ENCODE measurements around the gene CAPN2. TPM values are rescaled to one million over a fixed set of nuclear protein-coding genes. Genes with fewer than 3 reads are reported as not detected.
"Not testable (repeated sequence)": the region's sequence is repeated elsewhere in the genome, so short reads cannot be mapped to it uniquely, and the experiment has no call there.

Gene CAPN2
- total RNA-seq, 2 experiments from 2014 or later = not detected

- POLR2A ChIA-PET = no interaction called here
Measured at GRCh38 chr1:223802032-223802431, 89.7 kb downstream of the CAPN2 start.

GRCh38 chr1:223802602-223803001, 90.3 kb downstream of the CAPN2 start:
- peaks cover 64% of the 10 kb centered on the region for H3K36me3 ChIP-seq (ENCODE audit: insufficient read depth, low read length)
- H4K20me1 ChIP-seq (ENCODE audit: insufficient read depth, low read length) = no peaks in the 10 kb centered on the region
- ChIA-PET POLR2A (no interaction called here), CTCF (ENCODE audit: unreplicated experiment) (no interaction called here)
- no peak overlapping the region for H3K4me3 ChIP-seq (ENCODE audit: low read depth, low read length, poor library complexity, severe bottlenecking)
- TF ChIP-seq CTCF (conservative IDR thresholded peaks at IDR 0.05; ENCODE audit: low read length) (no peak), EZH2phosphoT487 (IDR thresholded peaks at IDR 0.05; ENCODE audit: borderline replicate concordance, low read depth, low read length) (no peak)
- H3K4me2 ChIP-seq (ENCODE audit: low read length) = no peak overlapping the region
- intact Hi-C loops (cut with micrococcal nuclease; ENCODE audit: unreplicated experiment) = no loop called here
- DNase-seq (ENCODE audit: low spot score) = no peak
- no peaks in the 10 kb centered on the region for H3K79me2 ChIP-seq (ENCODE audit: insufficient read depth, low read depth, low read length)
- no peaks in the 10 kb centered on the region for H3K9me2 ChIP-seq (ENCODE audit: insufficient read depth, low read length)
- H2AFZ ChIP-seq (ENCODE audit: low read length) = no peak overlapping the region
- H3K9me3 ChIP-seq (ENCODE audit: low read length) = no peaks in the 10 kb centered on the region
- no TSS peak for BruUV-seq (replicated peaks)
- no peak overlapping the region for H3K27ac ChIP-seq (ENCODE audit: low read depth, low read length, poor library complexity, severe bottlenecking)
- no peaks in the 10 kb centered on the region for H3K4me1 ChIP-seq (ENCODE audit: insufficient read depth, low read length, poor library complexity, severe bottlenecking)

More at GRCh38 chr1:223802032-223802431, 89.7 kb downstream of the CAPN2 start:
- H3K4me2 ChIP-seq (ENCODE audit: low read length) = no peak overlapping the region
- CTCF ChIA-PET (ENCODE audit: unreplicated experiment) = no interaction called here
- no peak overlapping the region for H2AFZ ChIP-seq (ENCODE audit: low read length)
- H3K9me3 ChIP-seq (ENCODE audit: low read length) = no peaks in the 10 kb centered on the region
- H3K4me3 ChIP-seq (ENCODE audit: low read depth, low read length, poor library complexity, severe bottlenecking) = no peak overlapping the region
- peaks cover 63% of the 10 kb centered on the region for H3K36me3 ChIP-seq (ENCODE audit: insufficient read depth, low read length)
- DNase-seq (ENCODE audit: low spot score) = no peak
- no peak for TF ChIP-seq CTCF (conservative IDR thresholded peaks at IDR 0.05; ENCODE audit: low read length)
- no peak for TF ChIP-seq EZH2phosphoT487 (IDR thresholded peaks at IDR 0.05; ENCODE audit: borderline replicate concordance, low read depth, low read length)
- intact Hi-C loops (cut with micrococcal nuclease; ENCODE audit: unreplicated experiment) = no loop called here
- H4K20me1 ChIP-seq (ENCODE audit: insufficient read depth, low read length) = no peaks in the 10 kb centered on the region
- no peaks in the 10 kb centered on the region for H3K9me2 ChIP-seq (ENCODE audit: insufficient read depth, low read length)
- no TSS peak for BruUV-seq (replicated peaks)
- no peaks in the 10 kb centered on the region for H3K4me1 ChIP-seq (ENCODE audit: insufficient read depth, low read length, poor library complexity, severe bottlenecking)
- no peaks in the 10 kb centered on the region for H3K79me2 ChIP-seq (ENCODE audit: insufficient read depth, low read depth, low read length)
- no peak overlapping the region for H3K27ac ChIP-seq (ENCODE audit: low read depth, low read length, poor library complexity, severe bottlenecking)

GRCh38 chr1:223803211-223803610, 90.9 kb downstream of the CAPN2 start:
- H3K4me1 ChIP-seq (ENCODE audit: insufficient read depth, low read length, poor library complexity, severe bottlenecking) = no peaks in the 10 kb centered on the region
- BruUV-seq (replicated peaks) = no TSS peak
- POLR2A ChIA-PET = interaction anchor here (0.7 to 1.6 kb wide), 3 partner anchors 12 to 39 kb away, joined by 3 to 5 read pairs (median 4); no protein-coding TSS in a partner anchor
- intact Hi-C loops (cut with micrococcal nuclease; ENCODE audit: unreplicated experiment) = no loop called here
- peaks cover 62% of the 10 kb centered on the region for H3K36me3 ChIP-seq (ENCODE audit: insufficient read depth, low read length)
- no peak overlapping the region for H3K4me2 ChIP-seq (ENCODE audit: low read length)
- no peak overlapping the region for H3K27ac ChIP-seq (ENCODE audit: low read depth, low read length, poor library complexity, severe bottlenecking)
- no peaks in the 10 kb centered on the region for H4K20me1 ChIP-seq (ENCODE audit: insufficient read depth, low read length)
- H2AFZ ChIP-seq (ENCODE audit: low read length) = no peak overlapping the region
- H3K4me3 ChIP-seq (ENCODE audit: low read depth, low read length, poor library complexity, severe bottlenecking) = no peak overlapping the region
- DNase-seq (ENCODE audit: low spot score) = no peak
- CTCF ChIA-PET (ENCODE audit: unreplicated experiment) = no interaction called here
- TF ChIP-seq EZH2phosphoT487 (IDR thresholded peaks at IDR 0.05; ENCODE audit: borderline replicate concordance, low read depth, low read length) = no peak
- TF ChIP-seq CTCF (conservative IDR thresholded peaks at IDR 0.05; ENCODE audit: low read length) = no peak
- no peaks in the 10 kb centered on the region for H3K9me3 ChIP-seq (ENCODE audit: low read length)
- no peaks in the 10 kb centered on the region for H3K9me2 ChIP-seq (ENCODE audit: insufficient read depth, low read length)
- H3K79me2 ChIP-seq (ENCODE audit: insufficient read depth, low read depth, low read length) = no peaks in the 10 kb centered on the region

- intact Hi-C loops (cut with micrococcal nuclease; ENCODE audit: unreplicated experiment) = loop anchor here (5.0 kb wide), 1 partner anchor 522 kb away; the partner anchor contains the start of gene NVL
- H3K9me2 ChIP-seq (ENCODE audit: insufficient read depth, low read length); BruUV-seq (replicated peaks); H3K9me3 ChIP-seq (ENCODE audit: low read length); CTCF ChIA-PET (ENCODE audit: unreplicated experiment); DNase-seq (ENCODE audit: low spot score); H3K27ac ChIP-seq (ENCODE audit: low read depth, low read length, poor library complexity, severe bottlenecking); POLR2A ChIA-PET; H2AFZ ChIP-seq (ENCODE audit: low read length); H3K4me2 ChIP-seq (ENCODE audit: low read length); H4K20me1 ChIP-seq (ENCODE audit: insufficient read depth, low read length); H3K79me2 ChIP-seq (ENCODE audit: insufficient read depth, low read depth, low read length); H3K4me3 ChIP-seq (ENCODE audit: low read depth, low read length, poor library complexity, severe bottlenecking): not testable (repeated sequence)
- peaks cover 57% of the 10 kb centered on the region for H3K36me3 ChIP-seq (ENCODE audit: insufficient read depth, low read length)
- H3K4me1 ChIP-seq (ENCODE audit: insufficient read depth, low read length, poor library complexity, severe bottlenecking) = peaks cover 15% of the 10 kb centered on the region
Measured at GRCh38 chr1:223809905-223810304, 97.6 kb downstream of the CAPN2 start.

Data from OCI-LY7 (cell line).